Measurements from ENCODE around the gene ZNF496. TPM values are rescaled to one million over a fixed set of nuclear protein-coding genes. Genes with fewer than 3 reads are reported as not detected.

Gene ZNF496
- total and polyA plus RNA-seq, 2 of the 4 experiments (the other 2 are of a cell fraction): 11.7 to 16.2 TPM

GRCh38 chr1:247334378-247335133 lies 2.9 kb upstream of the ZNF496 start:
- Histone ChIP-seq H4K91ac (ENCODE audit: insufficient read depth, low read depth, low read length) (no peak overlapping the region), H4K8ac (ENCODE audit: low read depth in 2 of 2, low read length in 2 of 2) (no peak overlapping the region), H3K27me3 (ENCODE audit: control insufficient read depth, insufficient read depth, low read length) (no peaks in the 10 kb centered on the region), H3K79me1 (ENCODE audit: low read depth in 1 of 2, low read length in 2 of 2) (peaks cover 53 to 78% of the 10 kb centered on the region in 2 experiments), H4K20me1 (ENCODE audit: insufficient read depth, low read length) (peaks cover 26% of the 10 kb centered on the region), H2BK20ac (ENCODE audit: low read depth, low read length) (no peak overlapping the region), H2BK5ac (ENCODE audit: low read depth, low read length, poor library complexity, severe bottlenecking) (no peak overlapping the region), H3K36me3 (ENCODE audit: control insufficient read depth, insufficient read depth, low read length) (peaks cover 9% of the 10 kb centered on the region), H3K14ac (replicated peaks; ENCODE audit: low read depth, low read length) (no peak overlapping the region), H3K56ac (ENCODE audit: extremely low read depth, insufficient read depth, low read length) (no peak overlapping the region), H3K23ac (ENCODE audit: low read depth, low read length) (peak overlapping the region; percentile 36; the same call in 1 of the 2 replicates), H3K9me1 (ENCODE audit: insufficient read depth, low read length) (peaks cover 29% of the 10 kb centered on the region), H2AK9ac (replicated peaks; ENCODE audit: low read depth, low read length, poor library complexity) (peak overlapping the region; percentile 20), H3K9ac (ENCODE audit: low read depth, low read length) (no peak overlapping the region), H3K4ac (ENCODE audit: low read depth, low read length) (no peak overlapping the region), H3K27ac (ENCODE audit: insufficient read depth, low read length) (no peak overlapping the region), H2AK5ac (ENCODE audit: low read depth, low read length) (no peak overlapping the region), H2BK120ac (ENCODE audit: low read depth, low read length) (no peak overlapping the region), H3K4me3 (ENCODE audit: insufficient read depth, low read depth, low read length) (no peak overlapping the region), H2BK15ac (ENCODE audit: low read depth, low read length) (no peak overlapping the region), H3K4me1 (ENCODE audit: control insufficient read depth, insufficient read depth, low read length) (peaks cover 15% of the 10 kb centered on the region), H3K18ac (ENCODE audit: low read depth, low read length) (no peak overlapping the region), H2AFZ (replicated peaks; ENCODE audit: low read length, poor library complexity) (no peak overlapping the region), H3K9me3 (ENCODE audit: control insufficient read depth, insufficient read depth, low read length) (no peaks in the 10 kb centered on the region), H3K4me2 (ENCODE audit: low read depth, low read length) (no peak overlapping the region), H4K5ac (ENCODE audit: low read depth, low read length) (no peak overlapping the region)
- intact Hi-C loops (cut with micrococcal nuclease) (loop anchor here (5.0 kb wide), 2 partner anchors 38 to 122 kb away; no protein-coding TSS in a partner anchor), dilution Hi-C loops (cut with HindIII; ENCODE audit: low sequenced_read_pairs, unreplicated experiment) (no loop called here), in situ Hi-C loops (cut with MboI; ENCODE audit: low sequenced_read_pairs) (no loop called here)
- DNase-seq (no peak), ATAC-seq (ENCODE audit: low read depth) (no peak)
- no TSS peak for BruUV-seq (replicated peaks)
- WGBS, 2 experiments (ENCODE audit: extremely low coverage in 2 of 2, insufficient read length in 1 of 2): 76% methylated on average over 8 of the region's 11 CpGs; no CpG with 5 or more reads in 1 of the 2 experiments
- TF ChIP-seq CTCF (conservative IDR thresholded peaks at IDR 0.05; ENCODE audit: low read depth, low read length) (no peak), BHLHE40 (IDR thresholded peaks at IDR 0.05; ENCODE audit: low read depth, low read length) (no peak), FOS (IDR thresholded peaks at IDR 0.05; ENCODE audit: low read depth, low read length) (no peak), RFX5 (IDR thresholded peaks at IDR 0.05; ENCODE audit: low read depth, low read length) (no peak), POLR2A (IDR thresholded peaks at IDR 0.05; ENCODE audit: low read depth, low read length) (no peak), CEBPB (IDR thresholded peaks at IDR 0.05; ENCODE audit: low read depth, low read length) (no peak), RCOR1 (IDR thresholded peaks at IDR 0.05; ENCODE audit: insufficient replicate concordance, low read length) (no peak), SMC3 (IDR thresholded peaks at IDR 0.05; ENCODE audit: low read depth, low read length) (no peak), USF2 (IDR thresholded peaks at IDR 0.05; ENCODE audit: low read depth, low read length) (no peak), MXI1 (IDR thresholded peaks at IDR 0.05; ENCODE audit: borderline replicate concordance, low read depth, low read length) (no peak), CHD1 (IDR thresholded peaks at IDR 0.05; ENCODE audit: low read depth, low read length) (no peak)
- CTCF ChIA-PET: no interaction called here
- POLR2A ChIA-PET (ENCODE audit: unreplicated experiment): no interaction called here
